Adrenal gland (tissue), 12 donors: ENCODE measurements around the gene ZBTB5. TPM values are rescaled to one million over a fixed set of nuclear protein-coding genes. Genes with fewer than 3 reads are reported as not detected.
"Not testable (repeated sequence)": the region's sequence is repeated elsewhere in the genome, so short reads cannot be mapped to it uniquely, and the experiment has no call there.

Experiments used
- DNase-seq, 7 donors: peaks; one replicate each; pipeline ENCODE4 v3.0.0-alpha.2; 2019 to 2020
- H3K27ac ChIP-seq, 5 donors: fragments of 200-600 bp; sonication (generic) in 4 of 5; 1 replicate in 3 of 5; 2 replicates in 2 of 5; pipeline versions ENCODE4 v1.5.1 to v1.8.0; 2016 to 2020; ENCODE audit warnings: mild to moderate bottlenecking in 1 of 5
- H3K27me3 ChIP-seq: fragments of 200-600 bp; 2 replicates; pipeline ENCODE4 v1.8.0; 2021
- H3K36me3 ChIP-seq, 2 donors: fragments of 200-600 bp; replicated peaks in 1 of 2; 1 replicate in 1 of 2; 2 replicates in 1 of 2; pipeline versions ENCODE4 v1.5.1 to v1.8.0; 2018 to 2022
- H3K4me1 ChIP-seq, 2 donors: fragments of 200-600 bp; replicated peaks in 1 of 2; 1 replicate in 1 of 2; 2 replicates in 1 of 2; pipeline versions ENCODE4 v1.5.1 to v1.8.0; 2018 to 2021
- H3K4me3 ChIP-seq, 4 donors: fragments of 200-600 bp; sonication (generic) in 3 of 4; one replicate each; pipeline ENCODE4 v1.5.1; 2016 to 2018
- H3K9me3 ChIP-seq, 3 donors: fragments of 200-600 bp; sonication (generic) in 1 of 3; replicated peaks in 1 of 3; 1 replicate in 2 of 3; 2 replicates in 1 of 3; pipeline versions ENCODE4 v1.5.1 to v1.8.0; 2016 to 2021
- CTCF ChIP-seq, 6 experiments: fragments of 450-650 bp in 4 of 6; fragments of 200-600 bp in 2 of 6; sonication (generic) in 1 of 6; IDR thresholded peaks; 1 replicate in 5 of 6; 2 replicates in 1 of 6; pipeline versions ENCODE4 v1.5.1 to v1.8.0; 2016 to 2021; ENCODE audit warnings: antibody characterized with exemption in 6 of 6, mild to moderate bottlenecking in 2 of 6, moderate library complexity in 1 of 6
- POLR2A ChIP-seq, 2 donors: fragments of 450-650 bp; IDR thresholded peaks; one replicate each; pipeline ENCODE4 v1.6.1; 2017; ENCODE audit warnings: antibody characterized with exemption in 2 of 2, mild to moderate bottlenecking in 2 of 2, moderate library complexity in 1 of 2
- WGBS, 4 donors: extraction: QIAGEN DNeasy Blood & Tissue Kit in 2 of 4; methylation state at CpG; one replicate each; pipeline versions ENCODE4 v1.1.5 to v1.1.7; 2013 to 2017; 5-methylcytosine and 5-hydroxymethylcytosine counted together
- intact Hi-C, 2 donors: fragments of 100-400 bp; cut with DNase I; formaldehyde crosslinking; loops; one replicate each; pipeline versions ENCODE4 v1.14.1 to v1.15.0; 2022 to 2023
- polyA plus RNA-seq, 3 donors: library from polyadenylated mRNA; stranded (reverse); fragments of 200-250 nt in 2 of 3; fragments of 350-450 nt in 1 of 3; fragmentation: Illumina TruSeq in 1 of 3; extraction: RNeasy Lipid Tissue Mini Kit (QIAGEN cat#74804) in 1 of 3; gene quantifications; one replicate each; pipeline ENCODE4 v1.2.3, GENCODE V29; 2013 to 2014
- total RNA-seq, 9 donors: library from RNA; depleted of rRNA in 4 of 9; stranded (reverse); fragments of >200 nt in 4 of 9; fragments of 120-200 nt in 1 of 9; fragmentation: NEBNext Ultra II Directional in 1 of 9; extraction: Animal tissue kit (Norgen Biotek cat#: 25700) in 1 of 9; gene quantifications; one replicate each; pipeline versions ENCODE4 v1.1.0 to v1.2.4, GENCODE V29; 2013 to 2023
- donor health status: healthy with polysubstance abuse.
- donor health status: Bipolar disorder and iron deficiency.
- donor health status: DM: yes; HTN: yes; CAD: no.
- donor health status: DM: no; HTN: no; CAD: no.
- donor health status: DM: no; HTN: no; CAD: no.
- donor health status: DM: yes; HTN: yes; CAD: no.

The ZBTB5 gene
- total and polyA plus RNA-seq, 12 donors: 2.3 to 19.6 (median 10.6) TPM

GRCh38 chr9:37471942-37472684 lies 6.9 kb upstream of the ZBTB5 start:
- DNase-seq: peak in 2 of 7 donors; percentile 32 to 37
- Histone ChIP-seq H3K4me3 (peak overlapping the region in 2 of 4 donors; percentile 29 to 45), H3K4me1 (peaks cover 0 to 14% of the 10 kb centered on the region in 2 donors), H3K27ac (peak overlapping the region; percentile 12 to 88 (median 71)), H3K27me3 (no peaks in the 10 kb centered on the region), H3K9me3 (no peaks in the 10 kb centered on the region), H3K36me3 (no peaks in the 10 kb centered on the region)
- no peak for TF ChIP-seq CTCF (IDR thresholded peaks at IDR 0.05)
- TF ChIP-seq POLR2A (IDR thresholded peaks at IDR 0.05): peak in 1 of 2 donors; percentile 66
- intact Hi-C loops: loop anchor here in 1 of 2 donors (10.0 kb wide), 1 partner anchor 63 kb away; no protein-coding TSS in a partner anchor
- WGBS, 4 donors: 14 to 17% (median 16%) methylated on average over 7 of the region's 7 CpGs

GRCh38 chr9:37468620-37469019 lies 3.4 kb upstream of the ZBTB5 start:
- no peaks in the 10 kb centered on the region for H3K9me3 ChIP-seq
- no peak overlapping the region for H3K4me3 ChIP-seq
- intact Hi-C loops: no loop called here
- 91 to 96% (median 93%) methylated on average over 5 to 6 of the region's 6 CpGs for WGBS, 4 donors
- H3K27ac ChIP-seq: no peak overlapping the region
- no peaks in the 10 kb centered on the region for H3K27me3 ChIP-seq
- TF ChIP-seq CTCF (IDR thresholded peaks at IDR 0.05) (no peak), POLR2A (IDR thresholded peaks at IDR 0.05) (no peak)
- no peaks in the 10 kb centered on the region for H3K36me3 ChIP-seq
- H3K4me1 ChIP-seq: peaks cover 8 to 21% of the 10 kb centered on the region in 2 donors
- DNase-seq: no peak

DNA sequence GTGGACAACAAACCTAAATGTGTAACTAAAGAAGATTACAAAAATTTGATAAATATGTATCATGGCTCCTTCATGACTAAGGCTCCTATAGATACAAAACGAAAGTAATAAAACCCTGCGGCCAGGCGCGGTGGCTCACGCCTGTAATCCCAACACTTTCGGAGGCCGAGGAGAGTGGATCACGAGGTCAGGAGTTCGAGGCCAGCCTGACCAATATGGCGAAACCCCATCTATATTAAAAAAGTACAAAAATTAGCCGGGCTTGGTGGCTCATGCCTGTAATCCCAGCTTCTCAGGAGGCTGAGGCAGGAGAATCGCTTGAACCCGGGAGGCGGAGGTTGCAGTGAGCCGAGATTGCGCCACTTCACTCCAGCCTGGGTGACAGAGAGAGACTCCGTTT lies 2.3 kb upstream of the ZBTB5 start:
- H3K27me3 ChIP-seq, H3K36me3 ChIP-seq, DNase-seq, intact Hi-C loops, H3K4me3 ChIP-seq, H3K27ac ChIP-seq, H3K9me3 ChIP-seq: not testable (repeated sequence)
- peaks cover 11 to 27% of the 10 kb centered on the region in 2 donors for H3K4me1 ChIP-seq
- 91 to 93% (median 92%) methylated on average over 17 of the region's 17 CpGs for WGBS, 4 donors

GRCh38 chr9:37466037-37466709 lies 923 bp upstream of the ZBTB5 start:
- 0 to 1% (median 0%) methylated on average over 21 to 47 of the region's 47 CpGs for WGBS, 4 donors
- no peaks in the 10 kb centered on the region for H3K9me3 ChIP-seq
- peak overlapping the region in 3 of 4 donors; percentile 50 to 86 (median 54) for H3K4me3 ChIP-seq
- DNase-seq: peak in 6 of 7 donors; percentile 75 to 92 (median 82)
- peak overlapping the region; percentile 90 to 100 (median 99) for H3K27ac ChIP-seq
- H3K27me3 ChIP-seq: no peaks in the 10 kb centered on the region
- peaks cover 11 to 26% of the 10 kb centered on the region in 2 donors for H3K4me1 ChIP-seq
- H3K36me3 ChIP-seq: no peaks in the 10 kb centered on the region
- intact Hi-C loops: no loop called here
- TF ChIP-seq CTCF (IDR thresholded peaks at IDR 0.05): no peak
- TF ChIP-seq POLR2A (IDR thresholded peaks at IDR 0.05): peak; percentile 72 to 73
